Measurements from ENCODE around the gene LRRC56.
A peak's percentile ranks its signal among the peaks of the same experiment; 100 is the strongest.

Gene LRRC56

GRCh38 chr11:565921-566509 is 28.7 kb downstream of the LRRC56 start:
- peak overlapping the region; percentile 86 for H3K27ac ChIP-seq
- POLR2A ChIA-PET (ENCODE audit: low non-redundant PET): interaction anchor here (0.7 kb wide), 1 partner anchor 10 kb away, joined by 3 read pairs; no protein-coding TSS in a partner anchor
- DNase-seq (ENCODE audit: low spot score): no peak
- no peak for TF ChIP-seq CTCF (conservative IDR thresholded peaks at IDR 0.05; ENCODE audit: low read depth)
- CTCF ChIA-PET: interaction anchor here (0.6 to 1.3 kb wide), 2 partner anchors 12 to 76 kb away, joined by 3 to 5 read pairs; no protein-coding TSS in a partner anchor

GRCh38 chr11:567011-567628 is 29.8 kb downstream of the LRRC56 start:
- no peak for DNase-seq (ENCODE audit: low spot score)
- CTCF ChIA-PET: interaction anchor here (0.5 kb wide), 1 partner anchor 18 kb away, joined by 3 read pairs; no protein-coding TSS in a partner anchor
- no peak for TF ChIP-seq CTCF (conservative IDR thresholded peaks at IDR 0.05; ENCODE audit: low read depth)
- POLR2A ChIA-PET (ENCODE audit: low non-redundant PET): interaction anchor here (0.5 kb wide), 1 partner anchor 241 kb away, joined by 3 read pairs; no protein-coding TSS in a partner anchor
- peak overlapping the region; percentile 86 for H3K27ac ChIP-seq

GRCh38 chr11:567629-568292 is 30.4 kb downstream of the LRRC56 start:
- no peak for DNase-seq (ENCODE audit: low spot score)
- peak overlapping the region; percentile 86 for H3K27ac ChIP-seq
- ChIA-PET POLR2A (ENCODE audit: low non-redundant PET) (interaction anchor here (0.5 kb wide), 1 partner anchor 71 kb away, joined by 5 read pairs; no protein-coding TSS in a partner anchor), CTCF (interaction anchor here (0.5 kb wide), 1 partner anchor 19 kb away, joined by 3 read pairs; no protein-coding TSS in a partner anchor)
- no peak for TF ChIP-seq CTCF (conservative IDR thresholded peaks at IDR 0.05; ENCODE audit: low read depth)

- peak; percentile 93 for DNase-seq (ENCODE audit: low spot score)
- no peak for TF ChIP-seq CTCF (conservative IDR thresholded peaks at IDR 0.05; ENCODE audit: low read depth)
- CTCF ChIA-PET: interaction anchor here (1.0 kb wide), 1 partner anchor 14 kb away, joined by 4 read pairs; no protein-coding TSS in a partner anchor
- peak overlapping the region; percentile 86 for H3K27ac ChIP-seq
- POLR2A ChIA-PET (ENCODE audit: low non-redundant PET): interaction anchor here (0.5 kb wide), 1 partner anchor 70 kb away, joined by 5 read pairs; no protein-coding TSS in a partner anchor
These were observed 31.2 kb downstream of the LRRC56 start for GRCh38 chr11:568306-569157.

GRCh38 chr11:569158-569885 is 32.0 kb downstream of the LRRC56 start:
- no peak for TF ChIP-seq CTCF (conservative IDR thresholded peaks at IDR 0.05; ENCODE audit: low read depth)
- peak overlapping the region; percentile 86 for H3K27ac ChIP-seq
- POLR2A ChIA-PET (ENCODE audit: low non-redundant PET): no interaction called here
- DNase-seq (ENCODE audit: low spot score): no peak
- CTCF ChIA-PET: interaction anchor here (1.0 kb wide), 1 partner anchor 15 kb away, joined by 4 read pairs; no protein-coding TSS in a partner anchor
